Smooth muscle cell (in vitro differentiated cells): Measurements from ENCODE around the gene PLAGL1. TPM values are rescaled to one million over a fixed set of nuclear protein-coding genes. Genes with fewer than 3 reads are reported as not detected.

Source experiments
- DNase-seq: peaks from one replicate; lab custom pipeline; 2025; ENCODE audit not compliant: unreplicated experiment; lab: John Stamatoyannopoulos, UW
- H2AFZ ChIP-seq: fragments of 200-600 bp; sonication (generic); 2 replicates; pipeline ENCODE4 v1.6.0; 2016; ENCODE audit warnings: antibody characterized with exemption, low read depth, mild to moderate bottlenecking
- H3F3A ChIP-seq: fragments of 200-600 bp; sonication (generic); 2 replicates; pipeline ENCODE4 v1.6.0; 2017; ENCODE audit warnings: antibody characterized with exemption, low read depth
- H3K27ac ChIP-seq: fragments of 200-600 bp; sonication (generic); 2 replicates; pipeline ENCODE4 v1.5.1; 2016; ENCODE audit warnings: low read depth, mild to moderate bottlenecking
- H3K27me3 ChIP-seq: fragments of 200-600 bp; sonication (generic); 2 replicates; pipeline ENCODE4 v1.6.1; 2016; ENCODE audit warnings: low read depth, mild to moderate bottlenecking
- H3K36me3 ChIP-seq: fragments of 200-600 bp; sonication (generic); 2 replicates; pipeline ENCODE4 v1.5.1; 2016; ENCODE audit warnings: low read depth
- H3K4me1 ChIP-seq: fragments of 200-600 bp; sonication (generic); 2 replicates; pipeline ENCODE4 v1.5.1; 2016; ENCODE audit warnings: low read depth
- H3K4me2 ChIP-seq: fragments of 200-600 bp; sonication (generic); 2 replicates; pipeline ENCODE4 v1.6.0; 2016; ENCODE audit warnings: mild to moderate bottlenecking
- H3K4me3 ChIP-seq: fragments of 200-600 bp; sonication (generic); 2 replicates; pipeline ENCODE4 v1.5.1; 2016; ENCODE audit warnings: mild to moderate bottlenecking
- H3K79me2 ChIP-seq: fragments of 200-600 bp; sonication (generic); 2 replicates; pipeline ENCODE4 v1.6.0; 2016; ENCODE audit warnings: low read depth, mild to moderate bottlenecking
- H3K9ac ChIP-seq: fragments of 200-600 bp; sonication (generic); 2 replicates; pipeline ENCODE4 v1.6.0; 2016; ENCODE audit warnings: low read depth
- H3K9me3 ChIP-seq: fragments of 200-600 bp; sonication (generic); replicated peaks from 2 replicates; pipeline ENCODE4 v1.5.1; 2016; ENCODE audit warnings: low read depth
- H4K20me1 ChIP-seq: fragments of 200-600 bp; sonication (generic); 2 replicates; pipeline ENCODE4 v1.6.0; 2016; ENCODE audit warnings: low read depth
- CTCF ChIP-seq: fragments of 200-600 bp; sonication (generic); IDR thresholded peaks from 2 replicates; pipeline ENCODE4 v1.5.1; 2017; ENCODE audit warnings: borderline replicate concordance, mild to moderate bottlenecking, antibody characterized with exemption; ENCODE audit not compliant: insufficient read depth, poor library complexity, severe bottlenecking
- WGBS: methylation state at CpG from one replicate; pipeline ENCODE4 v1.1.7; 2016; ENCODE audit warnings: low lambda C conversion rate; 5-methylcytosine and 5-hydroxymethylcytosine counted together
- polyA plus RNA-seq: library from polyadenylated mRNA; unstranded; fragments of >200 nt; fragmentation: Nextera tagmentation; extraction: Ambion mirVana; gene quantifications from 2 replicates; pipeline ENCODE4 v1.2.1, GENCODE V29; 2016
- total RNA-seq: library from RNA; depleted of rRNA; stranded (reverse); fragments of >200 nt; gene quantifications from 2 replicates; pipeline ENCODE4 v1.2.3, GENCODE V29; 2014

PLAGL1 gene
- total and polyA plus RNA-seq, 2 experiments from 2014 or later: 99.7 to 130 TPM

GRCh38 chr6:143993965-143994646 is 14.0 kb downstream of the PLAGL1 start:
- Histone ChIP-seq H4K20me1 (peaks cover 44% of the 10 kb centered on the region), H3K9ac (no peak overlapping the region), H3K27ac (no peak overlapping the region), H3K36me3 (no peaks in the 10 kb centered on the region), H3K4me1 (no peaks in the 10 kb centered on the region), H3K27me3 (no peaks in the 10 kb centered on the region), H3F3A (no peaks in the 10 kb centered on the region), H2AFZ (no peak overlapping the region), H3K4me3 (no peak overlapping the region), H3K4me2 (no peak overlapping the region), H3K9me3 (no peaks in the 10 kb centered on the region), H3K79me2 (peaks cover 81% of the 10 kb centered on the region)
- no peak for DNase-seq
- TF ChIP-seq CTCF: no peak
- 81% methylated on average over 7 of the region's 7 CpGs for WGBS

- Histone ChIP-seq H3K4me3 (no peak overlapping the region), H3K9me3 (no peaks in the 10 kb centered on the region), H3K9ac (no peak overlapping the region), H3F3A (no peaks in the 10 kb centered on the region), H3K27me3 (no peaks in the 10 kb centered on the region), H3K79me2 (peaks cover 77% of the 10 kb centered on the region), H3K4me1 (peaks cover 6% of the 10 kb centered on the region), H4K20me1 (peaks cover 47% of the 10 kb centered on the region), H3K27ac (no peak overlapping the region), H3K4me2 (no peak overlapping the region), H3K36me3 (no peaks in the 10 kb centered on the region), H2AFZ (no peak overlapping the region)
- no peak for DNase-seq
- TF ChIP-seq CTCF: no peak
- WGBS: 100% methylated on average over 1 of the region's 1 CpG
Measured at GRCh38 chr6:143992285-143992684, 15.8 kb downstream of the PLAGL1 start.

- WGBS: 40% methylated on average over 5 of the region's 5 CpGs
- no peak for TF ChIP-seq CTCF
- no peaks in the 10 kb centered on the region for H3K27me3 ChIP-seq
Measured at GRCh38 chr6:143986463-143987065, 21.5 kb downstream of the PLAGL1 start.

More at GRCh38 chr6:143986463-143987065, 21.5 kb downstream of the PLAGL1 start:
- Histone ChIP-seq H2AFZ (no peak overlapping the region), H3K9me3 (no peaks in the 10 kb centered on the region), H3K9ac (no peak overlapping the region), H3K27ac (no peak overlapping the region), H3K4me2 (no peak overlapping the region), H3F3A (no peaks in the 10 kb centered on the region), H3K4me3 (no peak overlapping the region), H3K4me1 (peaks cover 6% of the 10 kb centered on the region), H4K20me1 (peaks cover 58% of the 10 kb centered on the region), H3K36me3 (no peaks in the 10 kb centered on the region), H3K79me2 (peaks cover 50% of the 10 kb centered on the region)
- no peak for DNase-seq
